Muscle layer of duodenum (tissue), 2 donors: ENCODE measurements around the gene CDK17.
"Not testable (repeated sequence)": the region's sequence is repeated elsewhere in the genome, so short reads cannot be mapped to it uniquely, and the experiment has no call there.

Source experiments
- H3K27ac ChIP-seq: one replicate; pipeline ENCODE4 v1.7.0; 2013; ENCODE audit warnings: mild to moderate bottlenecking, low read length
- H3K27me3 ChIP-seq: one replicate; pipeline ENCODE4 v1.7.0; 2013; ENCODE audit warnings: low read depth, mild to moderate bottlenecking, control low read depth, low read length
- H3K36me3 ChIP-seq, 2 donors: one replicate each; pipeline ENCODE4 v1.7.0; 2013; ENCODE audit warnings: low read length in 2 of 2, control low read depth in 1 of 2, mild to moderate bottlenecking in 1 of 2; ENCODE audit not compliant: insufficient read depth in 2 of 2, control insufficient read depth in 1 of 2
- H3K4me1 ChIP-seq, 2 donors: one replicate each; pipeline ENCODE4 v1.7.0; 2013; ENCODE audit warnings: low read length in 2 of 2, mild to moderate bottlenecking in 2 of 2, control low read depth in 1 of 2, moderate library complexity in 1 of 2; ENCODE audit not compliant: insufficient read depth in 2 of 2, control insufficient read depth in 1 of 2
- H3K4me3 ChIP-seq, 2 donors: one replicate each; pipeline ENCODE4 v1.7.0; 2013; ENCODE audit warnings: low read length in 2 of 2, low read depth in 1 of 2, mild to moderate bottlenecking in 1 of 2
- H3K9me3 ChIP-seq, 2 donors: one replicate each; pipeline ENCODE4 v1.7.0; 2013; ENCODE audit warnings: low read length in 2 of 2, control low read depth in 1 of 2, mild to moderate bottlenecking in 1 of 2; ENCODE audit not compliant: control insufficient read depth in 1 of 2
- donor health status: healthy.

CDK17 gene

DNA sequence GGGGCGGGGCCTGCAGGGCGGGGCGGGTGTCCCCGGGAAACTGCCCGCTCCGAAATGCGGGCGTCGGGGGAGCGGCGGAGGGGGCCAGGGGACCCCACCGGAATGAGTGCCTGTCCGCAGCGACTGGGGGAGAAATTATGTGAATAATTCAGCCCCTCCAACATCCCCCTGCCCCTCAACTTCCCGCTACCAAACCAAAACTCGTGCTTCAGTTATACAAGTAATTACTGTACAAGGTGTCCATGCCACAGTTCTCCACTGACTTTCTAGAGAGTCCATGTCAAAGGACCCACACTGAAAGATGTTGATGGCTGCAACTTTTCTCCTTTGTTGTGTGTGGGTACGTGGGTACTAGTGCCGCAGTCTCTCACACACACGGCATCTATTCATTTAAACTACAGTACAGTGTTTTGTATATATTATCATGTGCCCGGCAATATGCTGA lies 414 bp upstream of the CDK17 start:
- peaks cover 5 to 17% of the 10 kb centered on the region in 2 donors for H3K4me1 ChIP-seq

DNA sequence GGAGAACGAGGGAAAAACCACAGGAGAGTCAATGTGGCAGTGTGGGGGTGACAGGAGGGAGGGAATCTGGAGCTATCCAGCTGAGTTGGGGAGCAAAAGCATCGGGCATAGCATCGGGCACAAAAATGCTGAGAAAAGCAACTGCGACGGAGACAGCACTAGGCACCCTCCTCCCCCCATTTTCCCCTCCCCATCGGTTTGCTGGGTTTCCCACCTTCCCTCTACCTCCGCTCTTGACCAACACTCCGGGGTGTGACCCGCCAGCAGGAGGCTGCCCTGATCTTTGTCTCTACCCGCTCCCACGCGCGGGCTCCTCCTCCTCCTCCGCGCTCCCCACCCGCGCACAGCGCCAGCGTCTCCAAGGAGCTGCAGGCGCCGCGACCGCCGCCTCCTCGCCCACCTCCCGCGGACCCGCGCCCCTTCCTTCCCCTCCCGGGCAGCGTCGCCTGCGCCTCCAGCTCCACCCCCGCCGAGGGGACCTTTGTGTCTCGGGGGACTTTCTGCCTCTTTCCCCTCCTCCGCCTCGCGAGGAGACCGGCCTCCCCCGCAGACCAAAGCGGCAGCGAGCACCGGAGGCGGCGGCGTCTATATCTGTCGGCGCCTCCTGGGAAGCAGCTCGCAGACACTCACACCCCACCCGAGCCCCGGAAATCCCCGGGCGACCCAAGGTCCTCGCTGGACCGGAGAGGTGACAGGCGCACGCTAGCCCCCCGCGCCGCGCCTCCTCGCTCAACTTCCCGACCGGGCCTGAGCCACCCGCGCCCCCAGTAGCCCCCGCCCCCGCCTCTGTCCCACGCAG lies 920 bp downstream of the CDK17 start:
- peak overlapping the region; percentile 90 to 93 for H3K4me3 ChIP-seq
- no peaks in the 10 kb centered on the region for H3K9me3 ChIP-seq
- H3K27ac ChIP-seq, result peak overlapping the region; percentile 88
- peaks cover 0 to 13% of the 10 kb centered on the region in 2 donors for H3K36me3 ChIP-seq
- peaks cover 5 to 20% of the 10 kb centered on the region in 2 donors for H3K4me1 ChIP-seq
- no peaks in the 10 kb centered on the region for H3K27me3 ChIP-seq

More for the DNA sequence above, 414 bp upstream of the CDK17 start:
- H3K9me3 ChIP-seq, result no peaks in the 10 kb centered on the region
- H3K27ac ChIP-seq, result peak overlapping the region; percentile 94
- peak overlapping the region; percentile 90 to 99 for H3K4me3 ChIP-seq
- H3K27me3 ChIP-seq, result no peaks in the 10 kb centered on the region
- H3K36me3 ChIP-seq, result peaks cover 0 to 13% of the 10 kb centered on the region in 2 donors

DNA sequence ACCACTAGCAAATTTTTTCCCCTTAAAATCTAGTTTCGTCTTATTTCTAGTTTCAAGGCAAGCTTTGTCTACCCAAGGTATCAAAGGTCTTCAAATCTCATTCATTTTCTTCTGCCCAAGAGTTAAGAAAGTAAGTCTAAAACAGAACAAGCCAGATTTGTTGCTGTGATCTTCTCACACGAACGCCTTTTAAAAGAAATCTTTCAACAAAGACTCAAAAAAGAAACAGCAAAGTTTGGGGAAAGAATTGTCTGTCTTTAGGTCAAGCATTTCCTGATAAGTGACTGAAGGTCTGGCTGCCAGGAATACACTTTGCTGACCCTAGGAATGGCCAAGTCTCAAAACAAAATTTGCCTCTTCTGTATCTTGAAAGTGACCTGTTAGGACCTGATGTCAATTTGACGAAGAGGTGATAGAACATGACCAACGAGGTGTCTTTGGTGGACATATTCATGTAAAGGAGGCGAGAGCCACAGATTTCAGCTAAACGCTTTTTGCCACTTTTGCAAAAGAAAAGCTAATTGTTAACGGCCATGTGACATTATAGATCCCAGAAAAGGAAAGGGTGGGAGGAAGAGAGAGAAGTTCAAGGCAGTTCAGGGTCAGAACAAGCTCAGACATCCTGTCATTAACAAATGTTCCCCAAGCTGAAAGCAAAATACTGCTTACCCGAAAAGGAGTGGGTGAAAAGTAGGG lies 1.7 kb downstream of the CDK17 start:
- peak overlapping the region; percentile 88 for H3K27ac ChIP-seq
- H3K36me3 ChIP-seq, result peaks cover 0 to 13% of the 10 kb centered on the region in 2 donors
- H3K27me3 ChIP-seq, result no peaks in the 10 kb centered on the region
- no peaks in the 10 kb centered on the region for H3K9me3 ChIP-seq
- peaks cover 5 to 20% of the 10 kb centered on the region in 2 donors for H3K4me1 ChIP-seq
- peak overlapping the region; percentile 90 to 93 for H3K4me3 ChIP-seq

DNA sequence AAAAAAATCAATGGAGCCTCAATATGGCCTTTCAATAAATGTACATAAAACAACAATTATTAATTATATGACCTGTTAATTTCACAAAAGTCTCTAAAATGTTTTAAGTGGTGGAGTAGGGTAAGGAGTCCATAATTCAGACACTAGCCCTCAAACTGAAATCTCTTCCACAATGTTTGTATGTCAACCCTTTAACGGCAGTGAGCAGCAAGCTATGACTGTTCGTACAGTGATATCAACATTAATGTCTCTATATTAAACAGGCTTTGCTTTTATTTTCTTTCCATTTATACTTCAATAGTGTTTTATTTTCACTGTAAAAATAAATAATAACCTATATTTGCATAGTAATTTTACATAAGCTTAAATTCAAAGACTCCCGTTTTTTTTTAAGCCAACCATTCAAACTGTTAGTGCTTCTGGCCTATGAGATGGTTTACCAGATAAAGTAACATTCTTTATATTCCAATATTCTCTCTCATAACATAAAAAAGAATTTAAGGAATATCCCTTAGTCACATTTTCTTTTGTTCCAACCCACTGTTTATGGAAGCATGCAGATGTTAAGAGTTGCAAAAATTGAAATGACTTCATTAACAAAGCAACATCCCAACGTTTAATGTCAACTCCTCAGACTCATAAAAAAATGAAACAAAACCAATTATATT lies 2.3 kb downstream of the CDK17 start:
- Histone ChIP-seq H3K27ac (peak overlapping the region; percentile 88), H3K9me3 (no peaks in the 10 kb centered on the region), H3K4me1 (peaks cover 5 to 20% of the 10 kb centered on the region in 2 donors), H3K36me3 (peaks cover 0 to 13% of the 10 kb centered on the region in 2 donors), H3K4me3 (peak overlapping the region; percentile 90 to 93), H3K27me3 (no peaks in the 10 kb centered on the region)

DNA sequence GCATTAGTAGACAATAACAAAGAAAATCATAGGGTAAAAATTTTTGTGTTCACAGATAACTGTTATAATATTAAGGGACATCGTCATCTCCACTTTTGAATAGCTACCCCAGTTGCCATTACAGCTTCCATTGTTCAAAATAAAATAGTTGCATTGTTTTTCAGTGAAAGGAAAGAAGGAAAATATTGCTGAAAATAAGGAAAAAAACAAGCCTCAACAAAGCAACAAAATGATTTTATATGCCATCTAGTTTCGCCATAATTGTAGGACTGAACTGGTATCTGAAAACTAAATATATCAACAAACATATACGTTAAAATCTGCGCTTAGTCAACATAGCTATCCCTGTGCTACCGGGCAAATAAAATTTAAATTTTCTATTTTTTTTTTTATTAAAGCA lies 3.3 kb downstream of the CDK17 start:
- H3K4me3 ChIP-seq, result peak overlapping the region in 1 of 2 donors; percentile 90
- H3K27ac ChIP-seq, result peak overlapping the region; percentile 88
- no peaks in the 10 kb centered on the region for H3K27me3 ChIP-seq
- peaks cover 0 to 13% of the 10 kb centered on the region in 2 donors for H3K36me3 ChIP-seq
- no peaks in the 10 kb centered on the region for H3K9me3 ChIP-seq
- peaks cover 5 to 29% of the 10 kb centered on the region in 2 donors for H3K4me1 ChIP-seq

DNA sequence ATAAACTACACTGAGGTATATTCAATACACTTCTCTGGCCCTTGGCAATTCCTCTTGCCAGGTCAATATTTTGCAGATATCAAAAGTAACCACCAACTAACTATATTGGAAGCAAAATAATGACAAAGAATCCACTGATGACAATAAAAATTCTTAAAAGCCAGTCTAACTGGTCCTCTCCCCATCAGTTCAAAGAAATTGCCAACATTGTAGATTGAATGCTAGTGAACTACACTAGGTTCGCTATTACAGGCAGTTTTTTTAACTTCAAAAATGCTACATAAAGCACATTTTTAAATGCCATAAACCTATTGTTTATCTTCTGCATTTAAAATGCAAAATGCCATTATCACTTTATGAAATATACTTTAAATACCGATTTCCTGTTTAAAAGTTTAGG lies 4.0 kb downstream of the CDK17 start:
- Histone ChIP-seq H3K27ac (peak overlapping the region; percentile 88), H3K4me3 (peak overlapping the region in 1 of 2 donors; percentile 15), H3K9me3 (no peaks in the 10 kb centered on the region), H3K4me1 (peaks cover 2 to 28% of the 10 kb centered on the region in 2 donors), H3K27me3 (no peaks in the 10 kb centered on the region), H3K36me3 (peaks cover 0 to 13% of the 10 kb centered on the region in 2 donors)

DNA sequence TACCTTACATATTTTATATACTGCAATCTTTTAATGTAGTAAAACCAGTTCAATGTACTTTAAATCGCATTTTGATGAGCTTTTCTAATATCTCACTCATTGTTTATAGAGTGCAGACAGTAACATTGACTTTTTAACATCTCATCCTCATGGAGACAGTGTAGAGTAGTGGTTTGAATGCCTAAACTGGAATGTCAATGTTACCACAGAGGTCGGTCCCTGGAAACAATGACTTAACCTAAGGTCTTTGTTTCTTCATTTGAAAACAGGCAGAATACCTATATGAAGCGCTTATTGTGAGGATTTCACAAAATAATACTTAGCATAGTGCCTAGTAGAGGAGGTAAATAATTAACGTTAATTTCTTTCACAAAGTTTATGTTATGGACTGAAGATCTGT lies 5.0 kb downstream of the CDK17 start:
- Histone ChIP-seq H3K27me3 (no peaks in the 10 kb centered on the region), H3K9me3 (no peaks in the 10 kb centered on the region), H3K4me3 (no peak overlapping the region), H3K36me3 (peaks cover 0 to 13% of the 10 kb centered on the region in 2 donors), H3K27ac (peak overlapping the region; percentile 33), H3K4me1 (peaks cover 2 to 28% of the 10 kb centered on the region in 2 donors)

DNA sequence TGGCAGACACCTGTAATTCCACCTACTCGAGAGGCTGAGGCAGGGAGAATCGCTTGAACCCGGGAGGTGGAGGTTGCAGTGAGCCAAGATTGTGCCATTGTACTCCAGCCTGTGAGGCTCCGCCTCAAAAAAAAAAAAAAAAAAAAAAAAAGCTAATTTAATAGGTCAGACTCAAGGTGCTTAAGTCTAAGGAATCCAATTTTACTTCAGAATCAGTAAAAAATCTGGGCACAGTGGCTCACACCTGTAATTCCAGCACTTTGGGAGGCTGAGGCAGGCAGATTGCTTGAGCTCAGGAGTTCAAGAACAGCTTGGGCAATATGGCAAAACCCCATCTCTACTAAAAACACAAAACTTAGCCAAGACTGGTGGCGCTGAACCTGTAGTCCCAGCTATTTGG lies 7.0 kb downstream of the CDK17 start:
- H3K4me3 ChIP-seq, H3K9me3 ChIP-seq, H3K27ac ChIP-seq, H3K27me3 ChIP-seq, H3K36me3 ChIP-seq: not testable (repeated sequence)
- peaks cover 2 to 28% of the 10 kb centered on the region in 2 donors for H3K4me1 ChIP-seq

DNA sequence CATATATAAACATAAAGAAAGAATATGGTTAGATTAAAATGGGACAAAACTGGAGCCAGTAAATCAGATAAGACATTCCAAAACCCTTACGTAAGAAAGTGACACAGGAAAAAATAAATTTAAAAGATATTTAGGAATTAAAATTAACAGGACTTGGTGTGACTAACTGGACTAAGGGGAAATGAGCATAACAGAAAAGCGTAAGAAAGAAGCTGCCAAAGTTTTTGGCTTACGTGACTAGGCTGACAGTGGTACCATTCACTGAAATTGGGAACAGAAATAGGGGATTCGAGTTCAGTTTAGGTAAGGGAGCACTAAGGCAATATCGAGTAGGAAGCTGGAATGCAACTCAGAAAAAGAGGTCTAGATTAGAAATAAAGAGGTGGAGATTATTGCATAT lies 7.8 kb downstream of the CDK17 start:
- Histone ChIP-seq H3K27ac (no peak overlapping the region), H3K27me3 (no peaks in the 10 kb centered on the region), H3K9me3 (no peaks in the 10 kb centered on the region), H3K36me3 (no peaks in the 10 kb centered on the region), H3K4me1 (peaks cover 2 to 24% of the 10 kb centered on the region in 2 donors), H3K4me3 (no peak overlapping the region)

DNA sequence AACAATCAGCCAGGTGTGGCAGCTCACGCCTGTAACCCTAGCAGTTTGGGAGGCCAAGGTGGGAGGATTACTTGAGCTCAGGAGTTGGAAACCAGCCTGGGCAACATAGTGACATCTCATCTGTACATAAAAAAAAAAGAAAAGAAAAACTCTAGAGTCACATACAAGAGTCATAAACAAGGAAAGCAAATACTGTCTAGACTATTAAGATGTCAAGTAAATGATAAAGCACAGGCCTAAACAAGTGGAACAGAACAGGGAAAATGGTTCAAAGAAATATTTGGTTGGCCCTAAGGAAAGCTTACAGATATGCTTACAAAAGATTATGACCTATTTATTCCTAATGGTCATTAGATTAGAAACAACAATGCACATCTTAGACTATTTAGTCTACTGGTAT lies 12.3 kb downstream of the CDK17 start:
- H3K27ac ChIP-seq, result no peak overlapping the region
- no peaks in the 10 kb centered on the region for H3K36me3 ChIP-seq
- H3K4me1 ChIP-seq, result peaks cover 0 to 30% of the 10 kb centered on the region in 2 donors
- H3K9me3 ChIP-seq, result no peaks in the 10 kb centered on the region
- no peaks in the 10 kb centered on the region for H3K27me3 ChIP-seq
- H3K4me3 ChIP-seq, result no peak overlapping the region

DNA sequence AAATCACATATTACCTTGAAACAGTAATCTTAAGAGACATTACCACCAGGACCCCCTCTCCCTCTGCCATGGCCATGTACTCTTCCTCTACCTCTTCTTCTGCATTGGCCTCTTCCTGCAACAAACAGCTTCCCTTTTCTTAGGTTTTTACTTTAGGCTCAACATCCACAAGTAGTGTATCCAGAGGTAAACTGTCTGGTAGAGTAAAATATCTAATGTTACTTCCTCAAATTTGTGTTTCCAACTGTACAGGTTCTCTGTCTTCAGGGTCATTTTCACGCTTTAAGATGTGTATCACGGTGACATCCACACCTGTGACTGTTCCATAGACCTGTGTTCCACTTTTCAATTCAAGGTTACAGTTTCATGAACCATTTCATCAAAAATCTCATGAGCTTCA lies 13.4 kb downstream of the CDK17 start:
- H3K4me1 ChIP-seq, result peaks cover 0 to 19% of the 10 kb centered on the region in 2 donors

More for the DNA sequence above, 13.4 kb downstream of the CDK17 start:
- Histone ChIP-seq H3K27ac (no peak overlapping the region), H3K36me3 (no peaks in the 10 kb centered on the region), H3K4me3 (no peak overlapping the region), H3K27me3 (no peaks in the 10 kb centered on the region), H3K9me3 (no peaks in the 10 kb centered on the region)
